Loucy (cell line): ENCODE results near the gene SULT1C4.

ENCODE experiments used
- H2AFZ ChIP-seq: fragments of 200-600 bp; sonication (generic); 2 replicates; pipeline ENCODE4 v1.6.0; 2016; ENCODE audit warnings: antibody characterized with exemption, mild to moderate bottlenecking, low read length, moderate library complexity
- H3F3A ChIP-seq: fragments of 200-600 bp; 2 replicates; pipeline ENCODE4 v1.6.0; 2016; ENCODE audit warnings: antibody characterized with exemption, low read depth, mild to moderate bottlenecking
- H3K27me3 ChIP-seq: fragments of 200-600 bp; sonication (generic); 2 replicates; pipeline ENCODE4 v1.6.1; 2014; ENCODE audit warnings: low read length, mild to moderate bottlenecking; ENCODE audit not compliant: insufficient read depth, poor library complexity, severe bottlenecking
- H3K36me3 ChIP-seq: fragments of 200-600 bp; sonication (generic); 2 replicates; pipeline ENCODE4 v1.6.1; 2016; ENCODE audit warnings: low read length; ENCODE audit not compliant: insufficient read depth
- H3K4me1 ChIP-seq: fragments of 200-600 bp; sonication (generic); 2 replicates; pipeline ENCODE4 v1.5.1; 2014; ENCODE audit warnings: low read length, mild to moderate bottlenecking; ENCODE audit not compliant: insufficient read depth, poor library complexity, severe bottlenecking
- H3K4me2 ChIP-seq: fragments of 200-600 bp; sonication (generic); 2 replicates; pipeline ENCODE4 v1.6.0; 2014; ENCODE audit warnings: antibody characterized with exemption, low read length, low read depth, mild to moderate bottlenecking; ENCODE audit not compliant: poor library complexity, severe bottlenecking
- H3K4me3 ChIP-seq: fragments of 200-600 bp; sonication (generic); 2 replicates; pipeline ENCODE4 v1.5.1; 2014; ENCODE audit warnings: low read length, mild to moderate bottlenecking, mixed read lengths; ENCODE audit not compliant: poor library complexity, severe bottlenecking
- H3K79me2 ChIP-seq: fragments of 200-600 bp; sonication (generic); 2 replicates; pipeline ENCODE4 v1.6.1; 2014; ENCODE audit warnings: low read length; ENCODE audit not compliant: insufficient read depth
- H3K9ac ChIP-seq: fragments of 200-600 bp; sonication (generic); 2 replicates; pipeline ENCODE4 v1.6.0; 2014; ENCODE audit warnings: mild to moderate bottlenecking, low read depth, low read length, moderate library complexity; ENCODE audit not compliant: poor library complexity, severe bottlenecking
- H3K9me2 ChIP-seq: fragments of 200-600 bp; sonication (generic); replicated peaks from 2 replicates; pipeline ENCODE4 v1.6.1; 2016; ENCODE audit warnings: low read depth, low read length, mixed read lengths
- H3K9me3 ChIP-seq: fragments of 200-600 bp; sonication (generic); 2 replicates; pipeline ENCODE4 v1.6.1; 2014; ENCODE audit warnings: mild to moderate bottlenecking, antibody characterized with exemption, low read length, low read depth; ENCODE audit not compliant: insufficient read depth
- H4K20me1 ChIP-seq: fragments of 200-600 bp; sonication (generic); 2 replicates; pipeline ENCODE4 v1.6.0; 2014; ENCODE audit warnings: antibody characterized with exemption, low read length, mild to moderate bottlenecking; ENCODE audit not compliant: insufficient read depth, poor library complexity, severe bottlenecking
- CTCF ChIP-seq: fragments of 200-600 bp; sonication (generic); conservative IDR thresholded peaks from 2 replicates; pipeline ENCODE4 v1.5.1; 2014; ENCODE audit warnings: mild to moderate bottlenecking, antibody characterized with exemption, low read length
- EZH2phosphoT487 ChIP-seq: fragments of 200-600 bp; IDR thresholded peaks from 2 replicates; pipeline ENCODE4 v1.6.1; 2018; ENCODE audit warnings: antibody characterized with exemption, mild to moderate bottlenecking, moderate library complexity, borderline replicate concordance

SULT1C4 gene

GRCh38 chr2:108418416-108418815, 40.7 kb downstream of the SULT1C4 start:
- no peak overlapping the region for H3K9ac ChIP-seq
- H3K9me2 ChIP-seq: no peaks in the 10 kb centered on the region
- H4K20me1 ChIP-seq: no peaks in the 10 kb centered on the region
- no peaks in the 10 kb centered on the region for H3F3A ChIP-seq
- H3K36me3 ChIP-seq: no peaks in the 10 kb centered on the region
- H3K4me1 ChIP-seq: no peaks in the 10 kb centered on the region
- no peak overlapping the region for H2AFZ ChIP-seq
- no peaks in the 10 kb centered on the region for H3K27me3 ChIP-seq
- TF ChIP-seq EZH2phosphoT487 (no peak), CTCF (no peak)
- H3K4me3 ChIP-seq: no peak overlapping the region
- H3K79me2 ChIP-seq: no peaks in the 10 kb centered on the region
- no peaks in the 10 kb centered on the region for H3K9me3 ChIP-seq
- no peak overlapping the region for H3K4me2 ChIP-seq

GRCh38 chr2:108423067-108423466, 45.3 kb downstream of the SULT1C4 start:
- no peaks in the 10 kb centered on the region for H3K9me2 ChIP-seq
- no peaks in the 10 kb centered on the region for H3K36me3 ChIP-seq
- H3K79me2 ChIP-seq: no peaks in the 10 kb centered on the region
- no peak overlapping the region for H3K9ac ChIP-seq
- H3K4me1 ChIP-seq: no peaks in the 10 kb centered on the region
- H4K20me1 ChIP-seq: no peaks in the 10 kb centered on the region
- TF ChIP-seq CTCF: no peak
- TF ChIP-seq EZH2phosphoT487: no peak
- no peak overlapping the region for H3K4me3 ChIP-seq
- H3K9me3 ChIP-seq: no peaks in the 10 kb centered on the region
- H3K4me2 ChIP-seq: no peak overlapping the region
- H3F3A ChIP-seq: no peaks in the 10 kb centered on the region
- H3K27me3 ChIP-seq: no peaks in the 10 kb centered on the region
- no peak overlapping the region for H2AFZ ChIP-seq

- Histone ChIP-seq H3K9ac (no peak overlapping the region), H3K4me3 (no peak overlapping the region), H4K20me1 (no peaks in the 10 kb centered on the region), H3K9me3 (no peaks in the 10 kb centered on the region), H3K27me3 (no peaks in the 10 kb centered on the region), H3K36me3 (no peaks in the 10 kb centered on the region), H2AFZ (no peak overlapping the region), H3K9me2 (no peaks in the 10 kb centered on the region), H3F3A (no peaks in the 10 kb centered on the region), H3K4me2 (no peak overlapping the region), H3K4me1 (no peaks in the 10 kb centered on the region), H3K79me2 (no peaks in the 10 kb centered on the region)
- TF ChIP-seq CTCF: no peak
- no peak for TF ChIP-seq EZH2phosphoT487
These were observed 45.9 kb downstream of the SULT1C4 start for GRCh38 chr2:108423502-108424251.
